ENCODE data around the gene SUSD1. TPM values are rescaled to one million over a fixed set of nuclear protein-coding genes. Genes with fewer than 3 reads are reported as not detected.

The SUSD1 gene
- total RNA-seq, 2 experiments from 2014 or later, result 0.32 TPM; not detected in 1

- H3K4me2 ChIP-seq (ENCODE audit: low read length), result no peak overlapping the region
- H3K9me3 ChIP-seq (ENCODE audit: low read length), result no peaks in the 10 kb centered on the region
- no peaks in the 10 kb centered on the region for H3K4me1 ChIP-seq (ENCODE audit: insufficient read depth, low read length, poor library complexity, severe bottlenecking)
- no peaks in the 10 kb centered on the region for H3K36me3 ChIP-seq (ENCODE audit: insufficient read depth, low read length)
- no peak for TF ChIP-seq EZH2phosphoT487 (IDR thresholded peaks at IDR 0.05; ENCODE audit: borderline replicate concordance, low read depth, low read length)
- TF ChIP-seq, protein P1, sequence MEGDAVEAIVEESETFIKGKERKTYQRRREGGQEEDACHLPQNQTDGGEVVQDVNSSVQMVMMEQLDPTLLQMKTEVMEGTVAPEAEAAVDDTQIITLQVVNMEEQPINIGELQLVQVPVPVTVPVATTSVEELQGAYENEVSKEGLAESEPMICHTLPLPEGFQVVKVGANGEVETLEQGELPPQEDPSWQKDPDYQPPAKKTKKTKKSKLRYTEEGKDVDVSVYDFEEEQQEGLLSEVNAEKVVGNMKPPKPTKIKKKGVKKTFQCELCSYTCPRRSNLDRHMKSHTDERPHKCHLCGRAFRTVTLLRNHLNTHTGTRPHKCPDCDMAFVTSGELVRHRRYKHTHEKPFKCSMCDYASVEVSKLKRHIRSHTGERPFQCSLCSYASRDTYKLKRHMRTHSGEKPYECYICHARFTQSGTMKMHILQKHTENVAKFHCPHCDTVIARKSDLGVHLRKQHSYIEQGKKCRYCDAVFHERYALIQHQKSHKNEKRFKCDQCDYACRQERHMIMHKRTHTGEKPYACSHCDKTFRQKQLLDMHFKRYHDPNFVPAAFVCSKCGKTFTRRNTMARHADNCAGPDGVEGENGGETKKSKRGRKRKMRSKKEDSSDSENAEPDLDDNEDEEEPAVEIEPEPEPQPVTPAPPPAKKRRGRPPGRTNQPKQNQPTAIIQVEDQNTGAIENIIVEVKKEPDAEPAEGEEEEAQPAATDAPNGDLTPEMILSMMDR (conservative IDR thresholded peaks at IDR 0.05; ENCODE audit: low read length), result no peak
- DNase-seq (ENCODE audit: low spot score), result no peak
- no peak overlapping the region for H3K4me3 ChIP-seq (ENCODE audit: low read depth, low read length, poor library complexity, severe bottlenecking)
- no peaks in the 10 kb centered on the region for H3K79me2 ChIP-seq (ENCODE audit: insufficient read depth, low read depth, low read length)
- ChIA-PET CTCF (ENCODE audit: unreplicated experiment) (no interaction called here), POLR2A (no interaction called here)
- no peak overlapping the region for H3K27ac ChIP-seq (ENCODE audit: low read depth, low read length, poor library complexity, severe bottlenecking)
- no peak overlapping the region for H2AFZ ChIP-seq (ENCODE audit: low read length)
- no TSS peak for BruUV-seq (replicated peaks)
- H4K20me1 ChIP-seq (ENCODE audit: insufficient read depth, low read length), result no peaks in the 10 kb centered on the region
- intact Hi-C loops (cut with micrococcal nuclease; ENCODE audit: unreplicated experiment), result no loop called here
- H3K9me2 ChIP-seq (ENCODE audit: insufficient read depth, low read length), result no peaks in the 10 kb centered on the region
Measured at GRCh38 chr9:112118009-112118408, 57.1 kb downstream of the SUSD1 start.

GRCh38 chr9:112115970-112116753 lies 58.9 kb downstream of the SUSD1 start:
- no peak for TF ChIP-seq EZH2phosphoT487 (IDR thresholded peaks at IDR 0.05; ENCODE audit: borderline replicate concordance, low read depth, low read length)
- TF ChIP-seq, protein P1 (conservative IDR thresholded peaks at IDR 0.05; ENCODE audit: low read length), result no peak
- BruUV-seq (replicated peaks), result no TSS peak
- ChIA-PET POLR2A (interaction anchor here (0.5 to 0.6 kb wide), 2 partner anchors 44 to 287 kb away, joined by 4 to 7 read pairs; no protein-coding TSS in a partner anchor), CTCF (ENCODE audit: unreplicated experiment) (no interaction called here)
- intact Hi-C loops (cut with micrococcal nuclease; ENCODE audit: unreplicated experiment), result no loop called here
- no peaks in the 10 kb centered on the region for H3K9me3 ChIP-seq (ENCODE audit: low read length)
- no peaks in the 10 kb centered on the region for H3K4me1 ChIP-seq (ENCODE audit: insufficient read depth, low read length, poor library complexity, severe bottlenecking)
- H4K20me1 ChIP-seq (ENCODE audit: insufficient read depth, low read length), result no peaks in the 10 kb centered on the region
- no peak for DNase-seq (ENCODE audit: low spot score)
- H3K36me3 ChIP-seq (ENCODE audit: insufficient read depth, low read length), result no peaks in the 10 kb centered on the region
- H3K9me2 ChIP-seq (ENCODE audit: insufficient read depth, low read length), result no peaks in the 10 kb centered on the region
- no peak overlapping the region for H3K4me2 ChIP-seq (ENCODE audit: low read length)
- no peak overlapping the region for H3K27ac ChIP-seq (ENCODE audit: low read depth, low read length, poor library complexity, severe bottlenecking)
- H2AFZ ChIP-seq (ENCODE audit: low read length), result no peak overlapping the region
- H3K79me2 ChIP-seq (ENCODE audit: insufficient read depth, low read depth, low read length), result no peaks in the 10 kb centered on the region
- no peak overlapping the region for H3K4me3 ChIP-seq (ENCODE audit: low read depth, low read length, poor library complexity, severe bottlenecking)

DNA sequence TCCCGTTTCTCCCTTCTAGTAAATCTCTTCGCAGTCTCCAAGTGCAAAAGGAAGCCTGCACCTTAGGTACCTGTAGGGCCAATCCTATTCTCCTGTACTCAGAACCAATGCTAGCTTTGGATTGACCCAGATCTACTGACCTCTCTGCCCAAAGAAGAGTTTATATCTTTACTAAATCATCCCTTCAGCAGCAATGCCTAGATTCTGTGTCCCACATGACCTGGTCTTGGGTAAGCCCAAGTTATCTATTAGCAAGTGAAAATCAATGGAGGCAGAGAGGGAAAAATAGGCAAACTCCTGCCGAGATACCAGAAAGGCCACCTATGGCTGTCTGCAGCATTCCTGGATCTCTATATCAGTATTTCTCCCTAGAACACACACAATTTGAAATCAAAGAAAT lies 60.0 kb downstream of the SUSD1 start:
- no peak overlapping the region for H3K4me2 ChIP-seq (ENCODE audit: low read length)
- ChIA-PET CTCF (ENCODE audit: unreplicated experiment) (no interaction called here), POLR2A (interaction anchor here (0.5 to 0.6 kb wide), 2 partner anchors 43 to 50 kb away, joined by 4 to 12 read pairs; no protein-coding TSS in a partner anchor)
- intact Hi-C loops (cut with micrococcal nuclease; ENCODE audit: unreplicated experiment), result no loop called here
- no peaks in the 10 kb centered on the region for H3K4me1 ChIP-seq (ENCODE audit: insufficient read depth, low read length, poor library complexity, severe bottlenecking)
- no TSS peak for BruUV-seq (replicated peaks)
- no peak overlapping the region for H3K4me3 ChIP-seq (ENCODE audit: low read depth, low read length, poor library complexity, severe bottlenecking)
- H3K9me2 ChIP-seq (ENCODE audit: insufficient read depth, low read length), result no peaks in the 10 kb centered on the region
- H3K36me3 ChIP-seq (ENCODE audit: insufficient read depth, low read length), result no peaks in the 10 kb centered on the region
- DNase-seq (ENCODE audit: low spot score), result no peak
- H4K20me1 ChIP-seq (ENCODE audit: insufficient read depth, low read length), result no peaks in the 10 kb centered on the region
- H3K27ac ChIP-seq (ENCODE audit: low read depth, low read length, poor library complexity, severe bottlenecking), result no peak overlapping the region
- H3K79me2 ChIP-seq (ENCODE audit: insufficient read depth, low read depth, low read length), result no peaks in the 10 kb centered on the region
- no peak overlapping the region for H2AFZ ChIP-seq (ENCODE audit: low read length)
- no peaks in the 10 kb centered on the region for H3K9me3 ChIP-seq (ENCODE audit: low read length)
- TF ChIP-seq, protein P1 (conservative IDR thresholded peaks at IDR 0.05; ENCODE audit: low read length), result no peak
- TF ChIP-seq EZH2phosphoT487 (IDR thresholded peaks at IDR 0.05; ENCODE audit: borderline replicate concordance, low read depth, low read length), result no peak
